ENCODE measurements around the gene CORO2B. TPM values are rescaled to one million over a fixed set of nuclear protein-coding genes. Genes with fewer than 3 reads are reported as not detected.

The CORO2B gene
- total and polyA plus RNA-seq, 9 of the 15 experiments (the other 6 are each of a cell fraction or from before 2014, with no cell fraction given), result not detected

DNA sequence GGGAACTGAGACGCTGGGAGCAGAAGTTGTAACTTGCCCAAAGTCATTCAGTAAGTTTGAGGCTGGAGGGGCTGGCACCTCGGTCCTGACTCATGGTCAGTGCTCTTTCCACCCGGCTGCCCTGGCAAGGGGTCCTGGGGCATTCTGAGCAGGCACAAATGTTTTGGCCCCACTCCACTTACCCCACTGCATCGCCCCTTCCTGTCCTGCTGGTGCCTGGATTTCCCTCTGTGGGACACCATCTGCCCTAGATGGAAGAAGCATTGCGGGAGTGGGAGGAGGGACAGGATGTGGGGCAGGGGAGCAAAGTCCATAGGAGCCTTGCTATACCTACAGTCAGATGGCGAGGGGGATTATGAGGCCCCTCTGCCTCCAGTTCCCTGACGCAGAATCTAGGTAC lies 4.5 kb downstream of the CORO2B start:
- H3K4me1 ChIP-seq (replicated peaks in 1 of 2; ENCODE audit: control insufficient read depth in 2 of 2, insufficient read depth in 2 of 2, low read length in 2 of 2), result no peaks in the 10 kb centered on the region; a peak in 2 of 5 replicates
- no TSS peak for BruUV-seq (replicated peaks)
- POLR2A ChIA-PET, result no interaction called here
- no peak for TF ChIP-seq TCFL5 (CRISPR knock-in tag; conservative IDR thresholded peaks at IDR 0.05)
- TF ChIP-seq NONO (IDR thresholded peaks at IDR 0.05; ENCODE audit: low read depth in 2 of 2, low read length in 1 of 2), result no peak
- no peak for TF ChIP-seq SMAD2 (IDR thresholded peaks at IDR 0.05; ENCODE audit: low read depth, low read length)
- TF ChIP-seq, protein P1, sequence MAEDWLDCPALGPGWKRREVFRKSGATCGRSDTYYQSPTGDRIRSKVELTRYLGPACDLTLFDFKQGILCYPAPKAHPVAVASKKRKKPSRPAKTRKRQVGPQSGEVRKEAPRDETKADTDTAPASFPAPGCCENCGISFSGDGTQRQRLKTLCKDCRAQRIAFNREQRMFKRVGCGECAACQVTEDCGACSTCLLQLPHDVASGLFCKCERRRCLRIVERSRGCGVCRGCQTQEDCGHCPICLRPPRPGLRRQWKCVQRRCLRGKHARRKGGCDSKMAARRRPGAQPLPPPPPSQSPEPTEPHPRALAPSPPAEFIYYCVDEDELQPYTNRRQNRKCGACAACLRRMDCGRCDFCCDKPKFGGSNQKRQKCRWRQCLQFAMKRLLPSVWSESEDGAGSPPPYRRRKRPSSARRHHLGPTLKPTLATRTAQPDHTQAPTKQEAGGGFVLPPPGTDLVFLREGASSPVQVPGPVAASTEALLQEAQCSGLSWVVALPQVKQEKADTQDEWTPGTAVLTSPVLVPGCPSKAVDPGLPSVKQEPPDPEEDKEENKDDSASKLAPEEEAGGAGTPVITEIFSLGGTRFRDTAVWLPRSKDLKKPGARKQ (CRISPR knock-in tag; IDR thresholded peaks at IDR 0.05), result no peak
- TF ChIP-seq SNRNP70 (optimal IDR thresholded peaks at IDR 0.05; ENCODE audit: low read depth, low read length), result no peak
- TF ChIP-seq MXI1 (IDR thresholded peaks at IDR 0.05; ENCODE audit: low read depth, low read length), result no peak
- TF ChIP-seq SREBF2 (CRISPR knock-in tag; IDR thresholded peaks at IDR 0.05), result no peak
- TF ChIP-seq ZNF589 (CRISPR knock-in tag; IDR thresholded peaks at IDR 0.05; ENCODE audit: low read depth), result no peak
- TF ChIP-seq NUFIP1 (IDR thresholded peaks at IDR 0.05; ENCODE audit: partially characterized antibody), result no peak
- no peak for TF ChIP-seq XRCC5 (IDR thresholded peaks at IDR 0.05; ENCODE audit: low read depth, low read length)
- TF ChIP-seq, protein P2, sequence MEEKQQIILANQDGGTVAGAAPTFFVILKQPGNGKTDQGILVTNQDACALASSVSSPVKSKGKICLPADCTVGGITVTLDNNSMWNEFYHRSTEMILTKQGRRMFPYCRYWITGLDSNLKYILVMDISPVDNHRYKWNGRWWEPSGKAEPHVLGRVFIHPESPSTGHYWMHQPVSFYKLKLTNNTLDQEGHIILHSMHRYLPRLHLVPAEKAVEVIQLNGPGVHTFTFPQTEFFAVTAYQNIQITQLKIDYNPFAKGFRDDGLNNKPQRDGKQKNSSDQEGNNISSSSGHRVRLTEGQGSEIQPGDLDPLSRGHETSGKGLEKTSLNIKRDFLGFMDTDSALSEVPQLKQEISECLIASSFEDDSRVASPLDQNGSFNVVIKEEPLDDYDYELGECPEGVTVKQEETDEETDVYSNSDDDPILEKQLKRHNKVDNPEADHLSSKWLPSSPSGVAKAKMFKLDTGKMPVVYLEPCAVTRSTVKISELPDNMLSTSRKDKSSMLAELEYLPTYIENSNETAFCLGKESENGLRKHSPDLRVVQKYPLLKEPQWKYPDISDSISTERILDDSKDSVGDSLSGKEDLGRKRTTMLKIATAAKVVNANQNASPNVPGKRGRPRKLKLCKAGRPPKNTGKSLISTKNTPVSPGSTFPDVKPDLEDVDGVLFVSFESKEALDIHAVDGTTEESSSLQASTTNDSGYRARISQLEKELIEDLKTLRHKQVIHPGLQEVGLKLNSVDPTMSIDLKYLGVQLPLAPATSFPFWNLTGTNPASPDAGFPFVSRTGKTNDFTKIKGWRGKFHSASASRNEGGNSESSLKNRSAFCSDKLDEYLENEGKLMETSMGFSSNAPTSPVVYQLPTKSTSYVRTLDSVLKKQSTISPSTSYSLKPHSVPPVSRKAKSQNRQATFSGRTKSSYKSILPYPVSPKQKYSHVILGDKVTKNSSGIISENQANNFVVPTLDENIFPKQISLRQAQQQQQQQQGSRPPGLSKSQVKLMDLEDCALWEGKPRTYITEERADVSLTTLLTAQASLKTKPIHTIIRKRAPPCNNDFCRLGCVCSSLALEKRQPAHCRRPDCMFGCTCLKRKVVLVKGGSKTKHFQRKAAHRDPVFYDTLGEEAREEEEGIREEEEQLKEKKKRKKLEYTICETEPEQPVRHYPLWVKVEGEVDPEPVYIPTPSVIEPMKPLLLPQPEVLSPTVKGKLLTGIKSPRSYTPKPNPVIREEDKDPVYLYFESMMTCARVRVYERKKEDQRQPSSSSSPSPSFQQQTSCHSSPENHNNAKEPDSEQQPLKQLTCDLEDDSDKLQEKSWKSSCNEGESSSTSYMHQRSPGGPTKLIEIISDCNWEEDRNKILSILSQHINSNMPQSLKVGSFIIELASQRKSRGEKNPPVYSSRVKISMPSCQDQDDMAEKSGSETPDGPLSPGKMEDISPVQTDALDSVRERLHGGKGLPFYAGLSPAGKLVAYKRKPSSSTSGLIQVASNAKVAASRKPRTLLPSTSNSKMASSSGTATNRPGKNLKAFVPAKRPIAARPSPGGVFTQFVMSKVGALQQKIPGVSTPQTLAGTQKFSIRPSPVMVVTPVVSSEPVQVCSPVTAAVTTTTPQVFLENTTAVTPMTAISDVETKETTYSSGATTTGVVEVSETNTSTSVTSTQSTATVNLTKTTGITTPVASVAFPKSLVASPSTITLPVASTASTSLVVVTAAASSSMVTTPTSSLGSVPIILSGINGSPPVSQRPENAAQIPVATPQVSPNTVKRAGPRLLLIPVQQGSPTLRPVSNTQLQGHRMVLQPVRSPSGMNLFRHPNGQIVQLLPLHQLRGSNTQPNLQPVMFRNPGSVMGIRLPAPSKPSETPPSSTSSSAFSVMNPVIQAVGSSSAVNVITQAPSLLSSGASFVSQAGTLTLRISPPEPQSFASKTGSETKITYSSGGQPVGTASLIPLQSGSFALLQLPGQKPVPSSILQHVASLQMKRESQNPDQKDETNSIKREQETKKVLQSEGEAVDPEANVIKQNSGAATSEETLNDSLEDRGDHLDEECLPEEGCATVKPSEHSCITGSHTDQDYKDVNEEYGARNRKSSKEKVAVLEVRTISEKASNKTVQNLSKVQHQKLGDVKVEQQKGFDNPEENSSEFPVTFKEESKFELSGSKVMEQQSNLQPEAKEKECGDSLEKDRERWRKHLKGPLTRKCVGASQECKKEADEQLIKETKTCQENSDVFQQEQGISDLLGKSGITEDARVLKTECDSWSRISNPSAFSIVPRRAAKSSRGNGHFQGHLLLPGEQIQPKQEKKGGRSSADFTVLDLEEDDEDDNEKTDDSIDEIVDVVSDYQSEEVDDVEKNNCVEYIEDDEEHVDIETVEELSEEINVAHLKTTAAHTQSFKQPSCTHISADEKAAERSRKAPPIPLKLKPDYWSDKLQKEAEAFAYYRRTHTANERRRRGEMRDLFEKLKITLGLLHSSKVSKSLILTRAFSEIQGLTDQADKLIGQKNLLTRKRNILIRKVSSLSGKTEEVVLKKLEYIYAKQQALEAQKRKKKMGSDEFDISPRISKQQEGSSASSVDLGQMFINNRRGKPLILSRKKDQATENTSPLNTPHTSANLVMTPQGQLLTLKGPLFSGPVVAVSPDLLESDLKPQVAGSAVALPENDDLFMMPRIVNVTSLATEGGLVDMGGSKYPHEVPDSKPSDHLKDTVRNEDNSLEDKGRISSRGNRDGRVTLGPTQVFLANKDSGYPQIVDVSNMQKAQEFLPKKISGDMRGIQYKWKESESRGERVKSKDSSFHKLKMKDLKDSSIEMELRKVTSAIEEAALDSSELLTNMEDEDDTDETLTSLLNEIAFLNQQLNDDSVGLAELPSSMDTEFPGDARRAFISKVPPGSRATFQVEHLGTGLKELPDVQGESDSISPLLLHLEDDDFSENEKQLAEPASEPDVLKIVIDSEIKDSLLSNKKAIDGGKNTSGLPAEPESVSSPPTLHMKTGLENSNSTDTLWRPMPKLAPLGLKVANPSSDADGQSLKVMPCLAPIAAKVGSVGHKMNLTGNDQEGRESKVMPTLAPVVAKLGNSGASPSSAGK (IDR thresholded peaks at IDR 0.05), result no peak

More for the DNA sequence above, 4.5 kb downstream of the CORO2B start:
- DNase-seq (ENCODE audit: extremely low read depth in 1 of 4, low spot score in 3 of 4), result no peak
- CTCF ChIA-PET (ENCODE audit: low intra/inter-chr PET ratio), result no interaction called here
- H3K27ac ChIP-seq (ENCODE audit: extremely low read depth, low read depth, low read length), result no peak overlapping the region
- H2AFZ ChIP-seq (ENCODE audit: low read depth, low read length), result no peak overlapping the region
- no peak for FAIRE-seq
- H3K4me3 ChIP-seq, result no peak overlapping the region
- peaks cover 10% of the 10 kb centered on the region; the same call in 1 of the 2 replicates for H4K20me1 ChIP-seq (replicated peaks; ENCODE audit: control insufficient read depth, insufficient read depth, low read length)
- H3K9me3 ChIP-seq (replicated peaks; ENCODE audit: control insufficient read depth, insufficient read depth, low read depth, low read length), result no peaks in the 10 kb centered on the region
- no peak overlapping the region for H3K4me2 ChIP-seq (ENCODE audit: insufficient read depth, low read length)
- 2% methylated on average over 6 of the region's 7 CpGs for WGBS (ENCODE audit: insufficient coverage, low coverage, missing lambda C conversion rate)
- no peak overlapping the region; a peak in 1 of 4 replicates for H3K9ac ChIP-seq (ENCODE audit: insufficient read depth in 1 of 2, low read depth in 2 of 2, low read length in 2 of 2)
- no peak for ATAC-seq
- H3K9me1 ChIP-seq (ENCODE audit: control insufficient read depth, insufficient read depth, low read length), result no peaks in the 10 kb centered on the region
- in situ Hi-C loops (cut with MboI) (no loop called here), intact Hi-C loops (cut with micrococcal nuclease) (no loop called here)
- no peaks in the 10 kb centered on the region for H3K36me3 ChIP-seq (ENCODE audit: control insufficient read depth, insufficient read depth, low read length)
- no peaks in the 10 kb centered on the region for H3K79me2 ChIP-seq (ENCODE audit: control insufficient read depth, insufficient read depth, low read length)
- H3K27me3 ChIP-seq (ENCODE audit: control insufficient read depth in 2 of 2, insufficient read depth in 2 of 2, low read length in 2 of 2), result peaks cover 11 to 71% of the 10 kb centered on the region in 2 experiments; a peak in 3 of 5 replicates

Data from K562 (cell line).